Measurements from ENCODE around the gene ZNF384.

DNA sequence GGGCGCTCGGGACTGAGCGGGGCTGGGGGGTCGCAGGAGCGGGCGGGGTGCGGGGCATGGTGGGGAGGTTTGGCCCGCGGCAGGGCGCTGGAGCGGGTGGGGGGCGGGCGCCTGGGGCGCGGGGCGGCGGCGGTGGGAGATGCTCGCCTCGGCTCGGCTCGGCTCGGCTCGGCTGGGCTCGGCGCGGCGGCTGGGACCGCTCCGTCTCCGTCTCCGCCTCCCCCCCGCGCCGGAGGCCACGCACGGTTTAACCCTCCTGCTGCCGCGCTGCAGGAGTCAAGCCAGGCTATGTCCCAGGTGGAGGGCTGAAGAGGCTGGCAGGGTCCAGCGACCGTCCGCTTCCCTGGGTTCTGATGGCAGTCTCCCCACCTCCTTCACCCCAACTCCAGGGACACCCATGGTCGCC lies 11.5 kb upstream of the ZNF384 start, which contains the start of gene PIANP:
- peak in 1 of 3 donors; percentile 48 for TF ChIP-seq POLR2AphosphoS5 (IDR thresholded peaks at IDR 0.05)
- TF ChIP-seq, protein P1, sequence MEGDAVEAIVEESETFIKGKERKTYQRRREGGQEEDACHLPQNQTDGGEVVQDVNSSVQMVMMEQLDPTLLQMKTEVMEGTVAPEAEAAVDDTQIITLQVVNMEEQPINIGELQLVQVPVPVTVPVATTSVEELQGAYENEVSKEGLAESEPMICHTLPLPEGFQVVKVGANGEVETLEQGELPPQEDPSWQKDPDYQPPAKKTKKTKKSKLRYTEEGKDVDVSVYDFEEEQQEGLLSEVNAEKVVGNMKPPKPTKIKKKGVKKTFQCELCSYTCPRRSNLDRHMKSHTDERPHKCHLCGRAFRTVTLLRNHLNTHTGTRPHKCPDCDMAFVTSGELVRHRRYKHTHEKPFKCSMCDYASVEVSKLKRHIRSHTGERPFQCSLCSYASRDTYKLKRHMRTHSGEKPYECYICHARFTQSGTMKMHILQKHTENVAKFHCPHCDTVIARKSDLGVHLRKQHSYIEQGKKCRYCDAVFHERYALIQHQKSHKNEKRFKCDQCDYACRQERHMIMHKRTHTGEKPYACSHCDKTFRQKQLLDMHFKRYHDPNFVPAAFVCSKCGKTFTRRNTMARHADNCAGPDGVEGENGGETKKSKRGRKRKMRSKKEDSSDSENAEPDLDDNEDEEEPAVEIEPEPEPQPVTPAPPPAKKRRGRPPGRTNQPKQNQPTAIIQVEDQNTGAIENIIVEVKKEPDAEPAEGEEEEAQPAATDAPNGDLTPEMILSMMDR (IDR thresholded peaks at IDR 0.05 in 8 of 11, conservative IDR thresholded peaks at IDR 0.05 in 3 of 11): no peak
